A549 treated with dexamethasone at 1 μM for 4 hours (cell line): ENCODE data around the gene DGCR6. TPM values are rescaled to one million over a fixed set of nuclear protein-coding genes. Genes with fewer than 3 reads are reported as not detected.

Experiments
- total RNA-seq: library from RNA; stranded (reverse); fragments of 200-300 nt; extraction: Qiagen RNA extraction; gene quantifications from 5 replicates; pipeline ENCODE4 v1.2.3, GENCODE V29; 2022

DGCR6 gene
- 1.3 to 2.5 TPM (median 2.1 TPM) in 5 replicates for total RNA-seq

DNA sequence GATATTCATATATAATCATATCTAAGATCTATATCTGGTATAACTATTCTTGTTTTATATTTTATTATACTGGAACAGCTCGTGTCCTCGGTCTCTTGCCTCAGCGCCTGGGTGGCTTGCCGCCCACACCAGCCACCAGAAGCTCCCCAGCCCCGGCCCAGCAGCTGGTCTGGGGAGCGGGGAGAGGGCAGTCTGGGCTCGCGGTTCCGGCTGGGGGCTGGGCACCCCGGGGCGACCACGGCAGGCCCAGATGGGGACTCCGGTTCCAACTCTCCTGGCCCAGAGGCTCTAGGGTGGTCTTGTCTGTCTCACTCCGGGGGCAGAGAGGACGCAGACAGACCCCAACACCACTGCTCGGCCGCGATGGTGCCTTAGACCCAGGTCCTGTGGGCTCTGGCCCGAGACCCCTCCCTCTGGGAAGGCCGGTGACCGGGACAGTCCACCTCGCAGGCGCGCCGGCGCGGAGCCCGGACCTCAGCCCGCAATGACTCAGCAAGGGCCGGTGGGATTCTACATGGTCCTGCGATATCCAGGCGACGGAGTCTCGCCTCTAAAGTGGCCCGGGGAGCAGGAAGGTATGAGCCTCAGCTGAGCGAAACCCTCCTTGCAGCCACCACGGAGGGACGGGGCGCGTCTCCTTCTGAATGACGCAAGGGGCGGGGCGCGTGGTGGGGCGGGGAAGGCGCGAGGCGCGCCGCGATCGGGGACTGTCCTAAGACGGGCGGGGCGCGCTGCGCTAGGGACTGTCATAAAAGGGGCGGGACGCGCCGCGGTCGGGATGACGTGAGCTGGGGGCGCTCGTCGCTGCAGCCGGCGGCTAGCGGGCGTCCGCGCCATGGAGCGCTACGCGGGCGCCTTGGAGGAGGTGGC, at the start of gene DGCR6:
TSS of gene DGCR6 (plus strand) at position 781 of the 870 bp plus-strand sequence. CDS start at position 836, 55 bp downstream.

DNA sequence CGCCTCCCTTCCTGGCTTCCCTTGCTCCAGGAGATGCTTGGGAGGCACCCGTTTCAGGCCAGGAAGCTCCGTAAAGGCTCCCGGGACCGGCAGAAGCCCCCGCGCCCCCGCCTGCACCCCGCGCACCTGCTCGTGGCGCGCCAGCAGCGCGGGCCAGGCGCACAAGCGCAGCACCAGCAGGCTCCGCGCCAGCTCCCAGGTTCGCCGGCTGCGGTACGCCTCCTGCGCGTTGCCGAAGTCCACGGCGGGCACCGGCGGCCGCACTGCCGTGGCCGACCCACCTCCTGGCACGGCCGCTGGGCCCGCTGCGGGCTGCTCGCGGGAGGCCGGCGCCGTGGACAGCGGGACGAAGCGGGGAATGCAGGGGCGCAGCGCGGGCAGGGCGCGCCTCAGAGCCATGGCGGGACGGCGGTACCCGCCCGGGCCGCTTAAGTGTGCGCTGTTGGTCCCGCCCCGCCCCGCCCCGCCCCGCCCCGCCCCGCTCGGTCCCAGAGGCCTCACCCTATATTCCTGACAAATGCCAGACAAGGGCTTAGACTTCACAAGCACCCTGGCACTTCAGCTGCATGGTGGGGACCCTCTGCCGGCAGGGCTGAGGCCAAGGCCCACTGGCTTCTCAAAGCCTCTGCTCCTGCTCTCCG, 29.9 kb downstream of the DGCR6 start, which contains the start of gene PRODH:
TSS of gene PRODH (minus strand) at position 405 of the 641 bp plus-strand sequence. CDS start at position 399, 6 bp downstream.

Other genes with a start within 250 kb of the DGCR6 start
- 0.78 to 1.9 TPM (median 1.7 TPM) in 5 replicates for gene PRODH, start 30.0 kb downstream of the DGCR6 start, total RNA-seq
- 18.2 to 25.6 TPM (median 22.9 TPM) in 5 replicates for gene DGCR2, start 216.1 kb downstream of the DGCR6 start, total RNA-seq
- gene TSSK2, start 225.0 kb downstream of the DGCR6 start, total RNA-seq, result not detected in 5 replicates
- 9.2 to 13.3 TPM (median 11.8 TPM) in 5 replicates for gene ESS2, start 238.3 kb downstream of the DGCR6 start, total RNA-seq
- gene GSC2, start 244.0 kb downstream of the DGCR6 start, total RNA-seq, result 0.09 to 0.12 TPM in 2 of 5 replicates, not detected in the others